ENCODE measurements around the gene ORC2. TPM values are rescaled to one million over a fixed set of nuclear protein-coding genes. Genes with fewer than 3 reads are reported as not detected.
"Not testable (repeated sequence)": the region's sequence is repeated elsewhere in the genome, so short reads cannot be mapped to it uniquely, and the experiment has no call there.

The ORC2 gene
- total RNA-seq, 1 donor from 2014 or later, result 27.4 TPM

DNA sequence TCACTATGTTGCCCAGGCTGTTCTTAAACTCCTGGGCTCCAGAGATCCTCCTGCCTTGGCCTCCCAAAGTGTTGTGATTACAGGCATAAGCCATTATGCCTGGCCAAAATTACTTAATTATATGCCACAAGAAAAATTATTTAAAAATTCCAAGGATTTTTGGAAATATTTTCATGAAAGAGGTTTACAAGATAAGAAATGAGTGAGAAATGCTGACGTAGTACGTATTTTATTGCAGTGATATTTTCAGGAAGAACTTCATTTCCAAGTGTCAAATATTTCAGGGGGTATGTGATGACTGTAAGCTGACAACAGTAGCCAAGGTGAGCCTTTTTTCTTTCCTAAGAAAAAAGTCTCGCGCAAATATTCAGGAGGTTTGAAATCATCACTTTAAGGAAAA lies 53.5 kb downstream of the ORC2 start:
- Histone ChIP-seq H3K4me3 (no peak overlapping the region), H3K27ac (no peak overlapping the region), H3K4me1 (no peaks in the 10 kb centered on the region), H3K36me3 (peaks cover 62% of the 10 kb centered on the region), H3K9me3 (no peaks in the 10 kb centered on the region), H3K27me3 (no peaks in the 10 kb centered on the region)
- intact Hi-C loops (cut with DNase I), result loop anchor here (10.0 kb wide), 1 partner anchor 265 kb away; no protein-coding TSS in a partner anchor
- ATAC-seq (no peak), DNase-seq (no peak)
- TF ChIP-seq, protein P1, sequence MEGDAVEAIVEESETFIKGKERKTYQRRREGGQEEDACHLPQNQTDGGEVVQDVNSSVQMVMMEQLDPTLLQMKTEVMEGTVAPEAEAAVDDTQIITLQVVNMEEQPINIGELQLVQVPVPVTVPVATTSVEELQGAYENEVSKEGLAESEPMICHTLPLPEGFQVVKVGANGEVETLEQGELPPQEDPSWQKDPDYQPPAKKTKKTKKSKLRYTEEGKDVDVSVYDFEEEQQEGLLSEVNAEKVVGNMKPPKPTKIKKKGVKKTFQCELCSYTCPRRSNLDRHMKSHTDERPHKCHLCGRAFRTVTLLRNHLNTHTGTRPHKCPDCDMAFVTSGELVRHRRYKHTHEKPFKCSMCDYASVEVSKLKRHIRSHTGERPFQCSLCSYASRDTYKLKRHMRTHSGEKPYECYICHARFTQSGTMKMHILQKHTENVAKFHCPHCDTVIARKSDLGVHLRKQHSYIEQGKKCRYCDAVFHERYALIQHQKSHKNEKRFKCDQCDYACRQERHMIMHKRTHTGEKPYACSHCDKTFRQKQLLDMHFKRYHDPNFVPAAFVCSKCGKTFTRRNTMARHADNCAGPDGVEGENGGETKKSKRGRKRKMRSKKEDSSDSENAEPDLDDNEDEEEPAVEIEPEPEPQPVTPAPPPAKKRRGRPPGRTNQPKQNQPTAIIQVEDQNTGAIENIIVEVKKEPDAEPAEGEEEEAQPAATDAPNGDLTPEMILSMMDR (IDR thresholded peaks at IDR 0.05), result no peak

DNA sequence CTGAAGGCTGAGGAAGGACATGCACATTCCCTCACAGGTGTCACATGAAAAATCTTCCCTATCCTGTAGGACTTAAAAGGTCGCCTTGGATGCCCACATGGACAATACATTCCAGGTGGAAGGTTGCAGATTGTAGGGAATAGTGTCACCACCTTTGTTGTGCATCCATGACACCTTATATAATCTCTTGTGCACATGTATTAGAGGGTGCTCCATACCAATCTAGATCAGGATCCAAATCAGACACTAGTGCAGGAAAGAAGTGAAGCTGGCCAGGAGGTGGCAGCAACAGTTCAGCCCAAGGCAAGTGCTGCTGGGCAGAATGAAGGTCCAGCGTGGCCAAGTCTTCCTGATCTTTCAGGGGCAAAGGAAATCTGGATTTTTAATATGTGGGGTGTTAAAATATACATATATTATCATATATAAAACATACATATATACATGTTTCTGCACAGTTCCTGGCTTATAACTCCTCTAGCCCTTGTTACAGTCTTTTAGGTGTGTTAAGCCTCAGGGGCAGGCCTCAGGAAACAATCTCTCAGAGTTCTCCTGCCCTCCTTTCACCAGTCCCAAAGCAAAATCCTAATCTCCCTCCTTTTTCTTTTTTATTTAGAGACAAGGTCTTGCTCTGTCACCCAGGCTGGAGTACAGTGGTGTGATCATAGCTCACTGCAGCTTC lies 57.7 kb downstream of the ORC2 start:
- H3K27me3 ChIP-seq, result no peaks in the 10 kb centered on the region
- no peaks in the 10 kb centered on the region for H3K4me1 ChIP-seq
- no peak overlapping the region for H3K27ac ChIP-seq
- H3K36me3 ChIP-seq, result peaks cover 48% of the 10 kb centered on the region
- ATAC-seq (peak; percentile 93), DNase-seq (peak; percentile 80)
- TF ChIP-seq, protein P1 (IDR thresholded peaks at IDR 0.05), result peak; percentile 68
- no peaks in the 10 kb centered on the region for H3K9me3 ChIP-seq
- intact Hi-C loops (cut with DNase I), result loop anchor here (10.0 kb wide), 1 partner anchor 269 kb away; no protein-coding TSS in a partner anchor
- no peak overlapping the region for H3K4me3 ChIP-seq

DNA sequence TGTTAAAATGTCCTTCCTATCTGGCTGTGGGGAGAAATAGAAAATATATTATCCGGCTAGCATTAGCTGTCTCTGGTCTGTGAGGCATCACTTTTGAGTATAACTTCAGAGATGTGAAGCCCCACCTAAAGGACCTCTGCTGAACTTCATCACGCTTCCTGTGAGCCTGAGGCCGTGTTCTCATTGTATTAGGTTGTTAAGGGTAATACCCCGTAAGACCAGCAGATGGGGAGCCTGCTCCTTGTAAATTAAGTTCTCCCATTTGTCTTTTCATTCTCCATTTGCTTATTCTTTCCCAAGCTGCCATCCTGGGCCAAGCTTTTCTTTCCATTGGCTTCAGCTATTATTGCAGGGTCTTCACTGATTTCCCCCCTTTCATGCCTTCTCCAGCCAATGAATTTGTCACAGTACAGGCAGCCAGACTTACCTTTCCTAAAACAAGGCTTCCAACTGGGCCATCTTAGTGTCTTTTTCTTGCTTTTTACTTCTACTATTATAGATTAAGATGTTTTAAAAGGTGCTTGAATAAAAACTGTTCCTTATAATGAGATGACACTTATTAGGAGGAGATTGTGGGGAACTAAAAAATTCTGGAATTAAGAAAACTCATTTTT lies 61.9 kb downstream of the ORC2 start:
- no peak for DNase-seq

GRCh38 chr2:200899482-200899881 lies 64.0 kb downstream of the ORC2 start:
- DNase-seq (no peak), ATAC-seq (no peak)
- Histone ChIP-seq H3K4me1 (no peaks in the 10 kb centered on the region), H3K4me3 (no peak overlapping the region), H3K27me3 (no peaks in the 10 kb centered on the region), H3K36me3 (peaks cover 78% of the 10 kb centered on the region), H3K9me3 (no peaks in the 10 kb centered on the region), H3K27ac (no peak overlapping the region)
- TF ChIP-seq, protein P1 (IDR thresholded peaks at IDR 0.05), result no peak
- intact Hi-C loops (cut with DNase I), result no loop called here

More for the DNA sequence above, 61.9 kb downstream of the ORC2 start:
- H3K4me3 ChIP-seq, result no peak overlapping the region
- ATAC-seq, result peak; percentile 96
- H3K9me3 ChIP-seq, result no peaks in the 10 kb centered on the region
- H3K27ac ChIP-seq, result no peak overlapping the region
- intact Hi-C loops (cut with DNase I), result loop anchor here (10.0 kb wide), 1 partner anchor 273 kb away; no protein-coding TSS in a partner anchor
- peaks cover 71% of the 10 kb centered on the region for H3K36me3 ChIP-seq
- H3K4me1 ChIP-seq, result no peaks in the 10 kb centered on the region
- H3K27me3 ChIP-seq, result no peaks in the 10 kb centered on the region
- TF ChIP-seq, protein P1 (IDR thresholded peaks at IDR 0.05), result peak; percentile 79

- peaks cover 18% of the 10 kb centered on the region for H3K4me1 ChIP-seq
- H3K9me3 ChIP-seq, result no peaks in the 10 kb centered on the region
- no peaks in the 10 kb centered on the region for H3K27me3 ChIP-seq
- H3K36me3 ChIP-seq, result peaks cover 23% of the 10 kb centered on the region
- peak; percentile 96 for ATAC-seq
- intact Hi-C loops (cut with DNase I), result no loop called here
- H3K4me3 ChIP-seq, result peak within 1 kb of the TSS; percentile 76
- peak within 1 kb of the TSS; percentile 95 for H3K27ac ChIP-seq
- TF ChIP-seq, protein P1 (IDR thresholded peaks at IDR 0.05), result no peak
- peak; percentile 98 for DNase-seq
Measured at GRCh38 chr2:200888704-200889625, 74.5 kb downstream of the ORC2 start, which contains the start of the genes NIF3L1 and PPIL3. Gene NIF3L1, plus strand, starts transcription at chr2:200889371. Its CDS starts 2,573 bp downstream, at chr2:200891944. Gene PPIL3, minus strand, starts transcription at chr2:200889077. Its CDS starts 1,462 bp downstream, at chr2:200887615.

- DNase-seq; H3K4me1 ChIP-seq; H3K27ac ChIP-seq; H3K27me3 ChIP-seq; ATAC-seq; H3K4me3 ChIP-seq; intact Hi-C loops (cut with DNase I); H3K9me3 ChIP-seq: not testable (repeated sequence)
- peaks cover 79% of the 10 kb centered on the region for H3K36me3 ChIP-seq
Measured at GRCh38 chr2:200881715-200882249, 81.7 kb downstream of the ORC2 start.
